ENCODE measurements around the gene DMTF1. TPM values are rescaled to one million over a fixed set of nuclear protein-coding genes. Genes with fewer than 3 reads are reported as not detected.

The DMTF1 gene
- total and polyA plus RNA-seq, 2 donors from 2014 or later = 23.6 to 88.6 TPM

- Histone ChIP-seq H3K9me3 (ENCODE audit: control insufficient read depth in 2 of 3, insufficient read depth in 1 of 3, low read length in 3 of 3) (no peaks in the 10 kb centered on the region), H3K9ac (ENCODE audit: low read length in 3 of 3) (no peak overlapping the region), H3K36me3 (ENCODE audit: control insufficient read depth in 2 of 3, insufficient read depth in 3 of 3, low read length in 3 of 3) (no peaks in the 10 kb centered on the region), H3K4me1 (ENCODE audit: control insufficient read depth in 2 of 3, insufficient read depth in 2 of 3, low read depth in 1 of 3, low read length in 3 of 3) (no peaks in the 10 kb centered on the region), H3K4me3 (ENCODE audit: low read length in 3 of 3) (no peak overlapping the region), H3K27me3 (ENCODE audit: control insufficient read depth, insufficient read depth, low read length) (no peaks in the 10 kb centered on the region), H3K27ac (ENCODE audit: low read depth in 2 of 2, low read length in 2 of 2) (no peak overlapping the region)
- DNase-seq (no peak), FAIRE-seq (no peak)
- intact Hi-C loops (cut with DNase I) = no loop called here
- no peak for TF ChIP-seq CTCF (IDR thresholded peaks at IDR 0.05; ENCODE audit: borderline replicate concordance, extremely low read depth, insufficient read depth)
Observed at GRCh38 chr7:87106974-87107612, 45.2 kb upstream of the DMTF1 start.

- Histone ChIP-seq H3K36me3 (ENCODE audit: control insufficient read depth in 2 of 3, insufficient read depth in 3 of 3, low read length in 3 of 3) (no peaks in the 10 kb centered on the region), H3K27ac (ENCODE audit: low read depth in 2 of 2, low read length in 2 of 2) (no peak overlapping the region), H3K9me3 (ENCODE audit: control insufficient read depth in 2 of 3, insufficient read depth in 1 of 3, low read length in 3 of 3) (no peaks in the 10 kb centered on the region), H3K27me3 (ENCODE audit: control insufficient read depth, insufficient read depth, low read length) (no peaks in the 10 kb centered on the region), H3K4me1 (ENCODE audit: control insufficient read depth in 2 of 3, insufficient read depth in 2 of 3, low read depth in 1 of 3, low read length in 3 of 3) (no peaks in the 10 kb centered on the region), H3K9ac (ENCODE audit: low read length in 3 of 3) (no peak overlapping the region), H3K4me3 (ENCODE audit: low read length in 3 of 3) (no peak overlapping the region)
- intact Hi-C loops (cut with DNase I) = no loop called here
- FAIRE-seq = no peak
- no peak for TF ChIP-seq CTCF (IDR thresholded peaks at IDR 0.05; ENCODE audit: borderline replicate concordance, extremely low read depth, insufficient read depth)
- no peak for DNase-seq
Observed at GRCh38 chr7:87107949-87108776, 44.1 kb upstream of the DMTF1 start.

- H3K4me3 ChIP-seq (ENCODE audit: low read length in 3 of 3) = no peak overlapping the region
- FAIRE-seq = no peak
- H3K9ac ChIP-seq (ENCODE audit: low read length in 3 of 3) = no peak overlapping the region
- no peaks in the 10 kb centered on the region for H3K36me3 ChIP-seq (ENCODE audit: control insufficient read depth in 2 of 3, insufficient read depth in 3 of 3, low read length in 3 of 3)
- no peaks in the 10 kb centered on the region for H3K27me3 ChIP-seq (ENCODE audit: control insufficient read depth, insufficient read depth, low read length)
- no peak for DNase-seq
- H3K27ac ChIP-seq (ENCODE audit: low read depth in 2 of 2, low read length in 2 of 2) = no peak overlapping the region
- intact Hi-C loops (cut with DNase I) = no loop called here
- H3K9me3 ChIP-seq (ENCODE audit: control insufficient read depth in 2 of 3, insufficient read depth in 1 of 3, low read length in 3 of 3) = no peaks in the 10 kb centered on the region
- H3K4me1 ChIP-seq (ENCODE audit: control insufficient read depth in 2 of 3, insufficient read depth in 2 of 3, low read depth in 1 of 3, low read length in 3 of 3) = no peaks in the 10 kb centered on the region
- no peak for TF ChIP-seq CTCF (IDR thresholded peaks at IDR 0.05; ENCODE audit: borderline replicate concordance, extremely low read depth, insufficient read depth)
Observed at GRCh38 chr7:87110778-87111177, 41.5 kb upstream of the DMTF1 start.

Data from kidney (tissue), 14 donors.